CD8-positive, alpha-beta memory T cell (primary cell): ENCODE measurements around the gene PCDH7. TPM values are rescaled to one million over a fixed set of nuclear protein-coding genes. Genes with fewer than 3 reads are reported as not detected.

Experiments used
- CTCF ChIA-PET: fragments of 350-600 bp; sonication (Branson Sonifier 250); formaldehyde crosslinking; loops from one replicate; lab custom pipeline; 2021; ENCODE audit warnings: antibody characterized with exemption; lab: Charles Lee
- POLR2A ChIA-PET: fragments of 350-600 bp; sonication (Branson Sonifier 250); formaldehyde crosslinking; loops from one replicate; lab custom pipeline; 2021; ENCODE audit warnings: antibody characterized with exemption; lab: Charles Lee
- DNase-seq, 5 donors: peaks; one replicate each; pipeline versions ENCODE4 v3.0.0 to v3.0.0-alpha.2; 2020 to 2022; ENCODE audit warnings: mixed read lengths in 1 of 5
- H3K27ac ChIP-seq: one replicate; pipeline ENCODE4 v1.7.0; 2013; ENCODE audit warnings: low read depth, mild to moderate bottlenecking, low read length, moderate library complexity
- H3K27me3 ChIP-seq: 2 replicates; pipeline ENCODE4 v1.7.0; 2013; ENCODE audit warnings: low read length, mild to moderate bottlenecking; ENCODE audit not compliant: insufficient read depth, poor library complexity, severe bottlenecking
- H3K36me3 ChIP-seq: 2 replicates; pipeline ENCODE4 v1.7.0; 2013; ENCODE audit warnings: mild to moderate bottlenecking, low read length, moderate library complexity; ENCODE audit not compliant: insufficient read depth
- H3K4me1 ChIP-seq: 2 replicates; pipeline ENCODE4 v1.7.0; 2013; ENCODE audit warnings: mild to moderate bottlenecking, low read length, moderate library complexity; ENCODE audit not compliant: insufficient read depth
- H3K4me3 ChIP-seq: 2 replicates; pipeline ENCODE4 v1.7.0; 2013; ENCODE audit warnings: mild to moderate bottlenecking, low read length
- H3K9me3 ChIP-seq: 2 replicates; pipeline ENCODE4 v1.7.0; 2013; ENCODE audit warnings: mild to moderate bottlenecking, low read length
- H3K27ac Mint-ChIP-seq, 8 donors: one replicate each; pipeline ENCODE4 v1.8.0; 2020 to 2021; ENCODE audit warnings: mixed read lengths in 8 of 8, mild to moderate bottlenecking in 6 of 8, inconsistent platforms in 3 of 8, moderate library complexity in 3 of 8
- H3K27me3 Mint-ChIP-seq, 2 donors: one replicate each; pipeline ENCODE4 v1.8.0; 2020 to 2021; ENCODE audit warnings: mixed read lengths in 2 of 2, mild to moderate bottlenecking in 1 of 2, moderate library complexity in 1 of 2
- H3K36me3 Mint-ChIP-seq, 3 donors: one replicate each; pipeline ENCODE4 v1.8.0; 2020 to 2021; ENCODE audit warnings: mixed read lengths in 3 of 3, inconsistent platforms in 1 of 3, mild to moderate bottlenecking in 1 of 3
- H3K4me1 Mint-ChIP-seq, 3 donors: one replicate each; pipeline ENCODE4 v1.8.0; 2020 to 2021; ENCODE audit warnings: mixed read lengths in 3 of 3, inconsistent platforms in 1 of 3, mild to moderate bottlenecking in 1 of 3
- H3K4me3 Mint-ChIP-seq, 7 donors: one replicate each; pipeline ENCODE4 v1.8.0; 2020 to 2021; ENCODE audit warnings: mixed read lengths in 7 of 7, mild to moderate bottlenecking in 6 of 7, moderate library complexity in 4 of 7, inconsistent platforms in 2 of 7
- H3K9me3 Mint-ChIP-seq, 5 donors: one replicate each; pipeline ENCODE4 v1.8.0; 2020 to 2022; ENCODE audit warnings: mixed read lengths in 5 of 5, mild to moderate bottlenecking in 3 of 5, moderate library complexity in 2 of 5, inconsistent platforms in 1 of 5
- polyA plus RNA-seq: library from polyadenylated mRNA; unstranded; fragments of 300-500 nt; fragmentation: Illumina TruSeq; gene quantifications from one replicate; pipeline ENCODE4 v1.2.3, GENCODE V29; 2021
- total RNA-seq, 2 experiments: library from RNA; stranded (reverse); gene quantifications; one replicate each; pipeline ENCODE4 v1.2.3, GENCODE V29; 2021

PCDH7 gene
- total RNA-seq = not detected
- not detected for polyA plus RNA-seq

- Mint-ChIP-seq H3K4me1 (peaks cover 19 to 29% (median 21%) of the 10 kb centered on the region in 3 donors), H3K36me3 (no peaks in the 10 kb centered on the region), H3K27ac (no peak within 1 kb of the TSS), H3K4me3 (peak within 1 kb of the TSS in 6 of 7 donors; percentile 23 to 88 (median 64)), H3K9me3 (peaks cover 4 to 28% (median 16%) of the 10 kb centered on the region in 5 donors), H3K27me3 (peaks cover 40 to 53% of the 10 kb centered on the region in 2 donors)
- peaks cover 6% of the 10 kb centered on the region for H3K27me3 ChIP-seq
- ChIA-PET POLR2A (no interaction called here), CTCF (no interaction called here)
- no peaks in the 10 kb centered on the region for H3K9me3 ChIP-seq
- H3K4me1 ChIP-seq = no peaks in the 10 kb centered on the region
- no peak for DNase-seq
- H3K36me3 ChIP-seq = no peaks in the 10 kb centered on the region
- H3K27ac ChIP-seq = no peak within 1 kb of the TSS
- H3K4me3 ChIP-seq = no peak within 1 kb of the TSS
Observed at GRCh38 chr4:30720021-30720660, at the start of gene PCDH7. Gene PCDH7 (plus strand): TSS chr4:30720369. CDS start chr4:30721423, 1,054 bp downstream.

- DNase-seq = no peak
- H3K36me3 ChIP-seq = no peaks in the 10 kb centered on the region
- H3K27me3 ChIP-seq = no peaks in the 10 kb centered on the region
- no peaks in the 10 kb centered on the region for H3K36me3 Mint-ChIP-seq
- H3K27me3 Mint-ChIP-seq = no peaks in the 10 kb centered on the region
- H3K27ac Mint-ChIP-seq = no peak overlapping the region
- H3K4me3 ChIP-seq = no peak overlapping the region
- no peaks in the 10 kb centered on the region for H3K9me3 ChIP-seq
- no peaks in the 10 kb centered on the region for H3K4me1 ChIP-seq
- H3K4me1 Mint-ChIP-seq = no peaks in the 10 kb centered on the region
- H3K27ac ChIP-seq = no peak overlapping the region
- no peak overlapping the region for H3K4me3 Mint-ChIP-seq
- H3K9me3 Mint-ChIP-seq = peaks cover 0 to 33% (median 2%) of the 10 kb centered on the region in 5 donors
- CTCF ChIA-PET = no interaction called here
- POLR2A ChIA-PET = no interaction called here
Observed at GRCh38 chr4:30671926-30672448, 48.2 kb upstream of the PCDH7 start.

DNA sequence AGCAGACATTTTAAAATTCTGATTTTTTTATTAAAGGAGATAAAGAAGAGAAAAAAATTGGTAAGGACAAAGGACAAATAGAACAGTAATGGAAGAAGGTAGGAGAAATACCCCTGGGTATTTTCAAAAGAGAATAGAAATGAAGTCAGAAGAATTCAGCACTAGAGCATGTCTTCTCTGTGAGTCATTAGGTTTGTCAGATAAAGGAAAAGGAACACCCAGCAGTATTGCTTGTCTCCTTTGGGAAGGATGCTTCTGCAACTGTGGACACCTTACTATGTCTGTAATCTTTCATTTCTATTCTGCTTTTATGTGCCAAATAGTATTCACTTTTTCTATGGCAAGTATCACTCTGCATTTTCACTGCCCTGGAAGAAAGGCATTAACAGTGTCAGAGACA, 24.0 kb upstream of the PCDH7 start:
- H3K27ac Mint-ChIP-seq = no peak overlapping the region
- DNase-seq = no peak
- POLR2A ChIA-PET = no interaction called here
- Histone ChIP-seq H3K27ac (no peak overlapping the region), H3K27me3 (no peaks in the 10 kb centered on the region), H3K9me3 (no peaks in the 10 kb centered on the region), H3K4me1 (no peaks in the 10 kb centered on the region), H3K4me3 (no peak overlapping the region), H3K36me3 (no peaks in the 10 kb centered on the region)
- peaks cover 0 to 5% of the 10 kb centered on the region in 2 donors for H3K27me3 Mint-ChIP-seq
- H3K4me3 Mint-ChIP-seq = no peak overlapping the region
- CTCF ChIA-PET = no interaction called here
- peaks cover 0 to 12% (median 5%) of the 10 kb centered on the region in 5 donors for H3K9me3 Mint-ChIP-seq
- no peaks in the 10 kb centered on the region for H3K4me1 Mint-ChIP-seq
- no peaks in the 10 kb centered on the region for H3K36me3 Mint-ChIP-seq

GRCh38 chr4:30714408-30715031, 5.6 kb upstream of the PCDH7 start:
- Histone ChIP-seq H3K9me3 (no peaks in the 10 kb centered on the region), H3K27me3 (peaks cover 6% of the 10 kb centered on the region), H3K4me3 (no peak overlapping the region), H3K4me1 (no peaks in the 10 kb centered on the region), H3K36me3 (no peaks in the 10 kb centered on the region), H3K27ac (no peak overlapping the region)
- ChIA-PET POLR2A (no interaction called here), CTCF (no interaction called here)
- H3K4me1 Mint-ChIP-seq = peaks cover 18 to 21% (median 21%) of the 10 kb centered on the region in 3 donors
- no peak for DNase-seq
- peaks cover 17 to 27% of the 10 kb centered on the region in 2 donors for H3K27me3 Mint-ChIP-seq
- H3K4me3 Mint-ChIP-seq = no peak overlapping the region
- peaks cover 8 to 30% (median 19%) of the 10 kb centered on the region in 5 donors for H3K9me3 Mint-ChIP-seq
- H3K36me3 Mint-ChIP-seq = no peaks in the 10 kb centered on the region
- no peak overlapping the region for H3K27ac Mint-ChIP-seq

DNA sequence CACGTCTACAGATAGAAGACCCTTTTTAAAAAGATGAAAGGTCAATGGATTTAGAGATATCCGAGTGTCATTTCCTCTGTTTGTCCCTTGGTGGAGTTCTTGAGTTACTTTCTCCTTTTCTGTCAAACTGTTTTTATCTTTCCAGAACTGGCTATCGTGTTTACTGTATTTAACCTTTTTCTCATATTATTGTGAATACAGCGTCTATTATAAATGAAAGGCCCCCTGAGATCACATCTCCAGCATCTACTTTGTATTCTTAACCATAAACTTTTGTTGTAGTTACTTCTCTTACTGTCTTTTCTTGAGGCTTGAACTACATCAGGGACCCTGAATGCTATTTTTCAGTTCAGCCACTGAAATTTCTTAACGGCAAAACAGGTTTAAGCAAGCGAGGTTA, 4.0 kb upstream of the PCDH7 start:
- H3K4me3 ChIP-seq = no peak overlapping the region
- peaks cover 0 to 25% (median 10%) of the 10 kb centered on the region in 5 donors for H3K9me3 Mint-ChIP-seq
- no peaks in the 10 kb centered on the region for H3K9me3 ChIP-seq
- DNase-seq = no peak
- H3K36me3 Mint-ChIP-seq = no peaks in the 10 kb centered on the region
- peaks cover 19 to 29% (median 21%) of the 10 kb centered on the region in 3 donors for H3K4me1 Mint-ChIP-seq
- peaks cover 6% of the 10 kb centered on the region for H3K27me3 ChIP-seq
- H3K36me3 ChIP-seq = no peaks in the 10 kb centered on the region
- H3K4me1 ChIP-seq = no peaks in the 10 kb centered on the region
- H3K4me3 Mint-ChIP-seq = peak overlapping the region in 4 of 7 donors; percentile 5 to 74 (median 62)
- H3K27me3 Mint-ChIP-seq = peaks cover 26 to 39% of the 10 kb centered on the region in 2 donors
- peak overlapping the region in 1 of 8 donors; percentile 71 for H3K27ac Mint-ChIP-seq
- no peak overlapping the region for H3K27ac ChIP-seq
- ChIA-PET CTCF (no interaction called here), POLR2A (no interaction called here)

DNA sequence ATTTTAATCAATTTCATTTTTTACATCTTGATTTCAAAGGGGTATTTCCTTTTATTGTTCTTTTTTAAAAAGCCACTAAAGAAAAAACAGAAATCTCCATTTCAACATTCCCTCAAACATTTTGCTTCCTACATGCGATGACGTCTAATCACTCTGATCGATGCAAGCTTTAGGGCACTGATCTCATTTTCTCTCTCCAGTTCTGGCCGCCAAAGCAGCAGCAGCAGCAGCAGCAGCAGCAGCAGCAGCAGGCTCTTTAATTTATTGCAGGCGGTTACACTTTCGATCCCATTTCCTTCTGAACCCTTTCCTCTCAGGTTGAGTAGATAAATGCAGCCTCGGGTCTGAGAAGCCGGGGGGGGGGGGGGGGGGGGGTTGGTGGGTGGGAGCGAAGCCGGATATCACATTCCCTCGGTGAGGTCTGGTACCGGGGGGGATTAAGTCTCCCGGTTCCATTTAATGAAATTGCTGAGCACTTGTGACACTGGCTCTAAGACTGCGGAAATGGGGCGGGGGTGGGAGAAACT, 3.4 kb upstream of the PCDH7 start:
- H3K4me1 Mint-ChIP-seq = peaks cover 19 to 29% (median 21%) of the 10 kb centered on the region in 3 donors
- peak overlapping the region in 5 of 7 donors; percentile 5 to 74 (median 53) for H3K4me3 Mint-ChIP-seq
- no peaks in the 10 kb centered on the region for H3K36me3 Mint-ChIP-seq
- H3K27me3 Mint-ChIP-seq = peaks cover 26 to 39% of the 10 kb centered on the region in 2 donors
- Histone ChIP-seq H3K4me3 (no peak overlapping the region), H3K27me3 (peaks cover 6% of the 10 kb centered on the region), H3K36me3 (no peaks in the 10 kb centered on the region), H3K9me3 (no peaks in the 10 kb centered on the region), H3K4me1 (no peaks in the 10 kb centered on the region), H3K27ac (no peak overlapping the region)
- DNase-seq = no peak
- H3K9me3 Mint-ChIP-seq = peaks cover 0 to 23% (median 9%) of the 10 kb centered on the region in 5 donors
- POLR2A ChIA-PET = no interaction called here
- CTCF ChIA-PET = no interaction called here
- peak overlapping the region in 2 of 8 donors; percentile 17 to 64 for H3K27ac Mint-ChIP-seq

- H3K4me1 ChIP-seq = no peaks in the 10 kb centered on the region
- peak in 1 of 5 donors; percentile 10 for DNase-seq
Observed at GRCh38 chr4:30717208-30718020, 2.8 kb upstream of the PCDH7 start.

More at GRCh38 chr4:30717208-30718020, 2.8 kb upstream of the PCDH7 start:
- CTCF ChIA-PET = no interaction called here
- no peaks in the 10 kb centered on the region for H3K36me3 Mint-ChIP-seq
- no peaks in the 10 kb centered on the region for H3K9me3 ChIP-seq
- H3K27me3 Mint-ChIP-seq = peaks cover 26 to 39% of the 10 kb centered on the region in 2 donors
- no peaks in the 10 kb centered on the region for H3K36me3 ChIP-seq
- peaks cover 19 to 29% (median 21%) of the 10 kb centered on the region in 3 donors for H3K4me1 Mint-ChIP-seq
- H3K9me3 Mint-ChIP-seq = peaks cover 0 to 19% (median 9%) of the 10 kb centered on the region in 5 donors
- H3K4me3 Mint-ChIP-seq = peak overlapping the region in 6 of 7 donors; percentile 27 to 74 (median 57)
- peaks cover 6% of the 10 kb centered on the region for H3K27me3 ChIP-seq
- no peak overlapping the region for H3K27ac ChIP-seq
- POLR2A ChIA-PET = no interaction called here
- H3K27ac Mint-ChIP-seq = no peak overlapping the region
- H3K4me3 ChIP-seq = peak overlapping the region; percentile 39
